GM23338 (cell line): Measurements from ENCODE around the gene PPP1R3F.

Experiments
- CREB1 ChIP-seq: fragments of 250-450 bp; sonication (Bioruptor Pico); IDR thresholded peaks from 2 replicates; pipeline ENCODE4 v1.5.0; 2020; ENCODE audit warnings: low read depth, mild to moderate bottlenecking, moderate library complexity
- CTCF ChIP-seq, 2 experiments: fragments of 200-600 bp in 1 of 2; sonication (generic) in 1 of 2; conservative IDR thresholded peaks; 2 replicates each; pipeline versions ENCODE4 v1.5.1 to v1.6.1; 2016 to 2017; ENCODE audit warnings: antibody characterized with exemption in 2 of 2, low read depth in 2 of 2, mild to moderate bottlenecking in 2 of 2, moderate library complexity in 1 of 2
- ETS1 ChIP-seq: IDR thresholded peaks from 2 replicates; pipeline ENCODE4 v1.6.1; 2016; ENCODE audit warnings: antibody characterized with exemption
- EZH2 ChIP-seq: fragments of 200-600 bp; sonication (generic); IDR thresholded peaks from one replicate; pipeline ENCODE4 v1.8.0; 2017; ENCODE audit warnings: antibody characterized with exemption, mild to moderate bottlenecking, low read depth; ENCODE audit not compliant: unreplicated experiment
- EZH2phosphoT487 ChIP-seq: fragments of 200-600 bp; sonication (generic); IDR thresholded peaks from one replicate; pipeline ENCODE4 v1.8.1; 2018; ENCODE audit warnings: antibody characterized with exemption; ENCODE audit not compliant: unreplicated experiment
- JUNB ChIP-seq: IDR thresholded peaks from one replicate; pipeline ENCODE4 v1.6.1; 2016; ENCODE audit warnings: antibody characterized with exemption; ENCODE audit not compliant: unreplicated experiment
- POLR2AphosphoS5 ChIP-seq: IDR thresholded peaks from 2 replicates; pipeline ENCODE4 v1.6.1; 2016; ENCODE audit warnings: antibody characterized with exemption, low read depth
- REST ChIP-seq: IDR thresholded peaks from one replicate; pipeline ENCODE4 v1.6.1; 2018; ENCODE audit warnings: antibody characterized with exemption; ENCODE audit not compliant: unreplicated experiment
- ZNF331 ChIP-seq: fragments of 250-450 bp; sonication (Bioruptor Pico); IDR thresholded peaks from 2 replicates; pipeline ENCODE4 v1.5.0; 2020; ENCODE audit warnings: low read depth, mild to moderate bottlenecking, moderate library complexity
- ZNF462 ChIP-seq: fragments of 250-450 bp; sonication (Bioruptor Pico); IDR thresholded peaks from 2 replicates; pipeline ENCODE4 v1.5.0; 2020; ENCODE audit warnings: mild to moderate bottlenecking, moderate library complexity

- no peak for TF ChIP-seq CTCF (conservative IDR thresholded peaks at IDR 0.05; ENCODE audit: low read depth in 2 of 2)
- no peak for TF ChIP-seq REST
- no peak for TF ChIP-seq EZH2
- TF ChIP-seq POLR2AphosphoS5: no peak
- no peak for TF ChIP-seq EZH2phosphoT487
- no peak for TF ChIP-seq JUNB
- no peak for TF ChIP-seq ZNF331 (CRISPR knock-in tag)
- no peak for TF ChIP-seq CREB1 (CRISPR knock-in tag)
- TF ChIP-seq ZNF462 (CRISPR knock-in tag): no peak
- TF ChIP-seq ETS1: no peak
These were observed 6.6 kb downstream of the PPP1R3F start for GRCh38 chrX:49276207-49276606.
